Activated CD8-positive, alpha-beta memory T cell treated with anti-CD3 and anti-CD28 coated beads for 48 hours (primary cell): ENCODE measurements around the gene GM2A.
A peak's percentile ranks its signal among the peaks of the same experiment; 100 is the strongest.
"Not testable (repeated sequence)": the region's sequence is repeated elsewhere in the genome, so short reads cannot be mapped to it uniquely, and the experiment has no call there.

Source experiments
- DNase-seq, 3 experiments: peaks; one replicate each; pipeline ENCODE4 v3.0.0-alpha.2; 2020; ENCODE audit warnings: low read depth in 2 of 3, low spot score in 2 of 3

GM2A gene

GRCh38 chr5:151284392-151284967 lies 31.5 kb downstream of the GM2A start:
- DNase-seq = no peak

- DNase-seq = no peak
These were observed 32.7 kb downstream of the GM2A start for GRCh38 chr5:151285683-151286082.

GRCh38 chr5:151286246-151286645 lies 33.3 kb downstream of the GM2A start:
- no peak for DNase-seq

- no peak for DNase-seq
These were observed 35.2 kb downstream of the GM2A start for GRCh38 chr5:151288180-151288579.

- DNase-seq = no peak
These were observed 40.6 kb downstream of the GM2A start for GRCh38 chr5:151293624-151294023.

GRCh38 chr5:151295138-151295537 lies 42.2 kb downstream of the GM2A start:
- DNase-seq = no peak

- no peak for DNase-seq
These were observed 42.9 kb downstream of the GM2A start for GRCh38 chr5:151295791-151296477.

GRCh38 chr5:151296478-151296830 lies 43.5 kb downstream of the GM2A start:
- DNase-seq = no peak

- DNase-seq = no peak
These were observed 44.0 kb downstream of the GM2A start for GRCh38 chr5:151296974-151297373.

- no peak for DNase-seq
These were observed 45.3 kb downstream of the GM2A start for GRCh38 chr5:151298063-151298855.

GRCh38 chr5:151303666-151304065 lies 50.7 kb downstream of the GM2A start, which contains the start of gene SLC36A3:
SLC36A3 (minus strand) TSS chr5:151303766; CDS start chr5:151303354, 412 bp downstream.
- no peak for DNase-seq

- DNase-seq = not testable (repeated sequence)
These were observed 56.3 kb downstream of the GM2A start for GRCh38 chr5:151309266-151309665.

GRCh38 chr5:151309821-151310220 lies 56.8 kb downstream of the GM2A start:
- DNase-seq = not testable (repeated sequence)

GRCh38 chr5:151310932-151311331 lies 57.9 kb downstream of the GM2A start:
- DNase-seq = no peak

GRCh38 chr5:151312756-151313324 lies 59.9 kb downstream of the GM2A start:
- no peak for DNase-seq

- DNase-seq = no peak
These were observed 60.4 kb downstream of the GM2A start for GRCh38 chr5:151313357-151313756.

GRCh38 chr5:151315998-151316597 lies 63.1 kb downstream of the GM2A start:
- DNase-seq = peak in 2 of 3 experiments; percentile 6 to 37

GRCh38 chr5:151317871-151318270 lies 64.9 kb downstream of the GM2A start:
- no peak for DNase-seq

- no peak for DNase-seq
These were observed 66.1 kb downstream of the GM2A start for GRCh38 chr5:151318850-151319732.
